Colonic mucosa (tissue), 4 donors: ENCODE results near the gene RBMS2. TPM values are rescaled to one million over a fixed set of nuclear protein-coding genes. Genes with fewer than 3 reads are reported as not detected.

Source experiments
- DNase-seq: peaks from one replicate; pipeline ENCODE4 v3.0.0-alpha.2; 2020
- H3K27ac ChIP-seq: fragments of 200-600 bp; one replicate; pipeline ENCODE4 v1.8.0; 2021
- H3K27me3 ChIP-seq: fragments of 200-600 bp; one replicate; pipeline ENCODE4 v1.8.0; 2021
- H3K36me3 ChIP-seq: fragments of 200-600 bp; one replicate; pipeline ENCODE4 v1.8.0; 2021
- H3K4me1 ChIP-seq: fragments of 200-600 bp; one replicate; pipeline ENCODE4 v1.8.0; 2021; ENCODE audit warnings: mild to moderate bottlenecking
- H3K4me3 ChIP-seq: fragments of 200-600 bp; one replicate; pipeline ENCODE4 v1.8.0; 2021
- H3K9ac ChIP-seq, 2 donors: one replicate each; pipeline ENCODE4 v1.7.0; 2013; ENCODE audit warnings: control low read depth in 2 of 2, low read depth in 2 of 2, low read length in 2 of 2
- H3K9me3 ChIP-seq: fragments of 200-600 bp; one replicate; pipeline ENCODE4 v1.8.0; 2021
- intact Hi-C: fragments of 100-400 bp; cut with DNase I; formaldehyde crosslinking; loops from one replicate; pipeline ENCODE4 v1.14.1; 2022
- total RNA-seq, 2 donors: library from RNA; stranded (reverse); fragmentation: NEBNext Ultra II Directional in 1 of 2; extraction: Animal tissue kit (Norgen Biotek cat#: 25700) in 1 of 2; gene quantifications; one replicate each; pipeline ENCODE4 v1.2.1, GENCODE V29; 2021
- TF ChIP-seq, protein P1 (sequence below): fragments of 200-600 bp; IDR thresholded peaks from one replicate; pipeline ENCODE4 v1.8.0; 2022; ENCODE audit warnings: antibody characterized with exemption, mild to moderate bottlenecking
- donor health status: healthy.
- donor health status: DM: no; HTN: no; CAD: no.
- donor health status: DM: no; HTN: no; CAD: no.

RBMS2 gene
- total RNA-seq, 2 donors from 2014 or later, result 16.8 to 42.7 TPM

DNA sequence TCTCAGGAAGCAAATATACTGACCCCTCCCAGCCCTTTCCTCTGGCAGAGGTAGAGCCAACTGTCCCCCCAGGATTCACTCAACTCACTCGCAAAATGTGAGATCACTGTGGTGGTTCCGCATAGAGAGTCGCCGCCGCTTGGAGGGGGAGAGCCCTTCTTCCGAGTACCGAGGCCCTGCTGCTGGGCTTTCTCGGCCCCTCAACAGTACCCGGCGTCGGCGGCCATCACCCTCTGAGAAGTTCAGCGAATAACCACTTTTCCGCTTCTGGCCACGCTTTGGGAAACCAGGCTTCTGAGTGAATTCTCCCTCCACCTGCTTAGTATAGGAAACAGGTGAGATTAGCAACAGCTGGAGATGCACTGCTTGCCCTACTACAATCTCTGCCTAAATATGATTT lies 77.4 kb downstream of the RBMS2 start:
- Histone ChIP-seq H3K27me3 (no peaks in the 10 kb centered on the region), H3K4me3 (no peak overlapping the region), H3K4me1 (no peaks in the 10 kb centered on the region), H3K27ac (no peak overlapping the region), H3K36me3 (peaks cover 57% of the 10 kb centered on the region), H3K9ac (no peak overlapping the region), H3K9me3 (no peaks in the 10 kb centered on the region)
- TF ChIP-seq, protein P1, sequence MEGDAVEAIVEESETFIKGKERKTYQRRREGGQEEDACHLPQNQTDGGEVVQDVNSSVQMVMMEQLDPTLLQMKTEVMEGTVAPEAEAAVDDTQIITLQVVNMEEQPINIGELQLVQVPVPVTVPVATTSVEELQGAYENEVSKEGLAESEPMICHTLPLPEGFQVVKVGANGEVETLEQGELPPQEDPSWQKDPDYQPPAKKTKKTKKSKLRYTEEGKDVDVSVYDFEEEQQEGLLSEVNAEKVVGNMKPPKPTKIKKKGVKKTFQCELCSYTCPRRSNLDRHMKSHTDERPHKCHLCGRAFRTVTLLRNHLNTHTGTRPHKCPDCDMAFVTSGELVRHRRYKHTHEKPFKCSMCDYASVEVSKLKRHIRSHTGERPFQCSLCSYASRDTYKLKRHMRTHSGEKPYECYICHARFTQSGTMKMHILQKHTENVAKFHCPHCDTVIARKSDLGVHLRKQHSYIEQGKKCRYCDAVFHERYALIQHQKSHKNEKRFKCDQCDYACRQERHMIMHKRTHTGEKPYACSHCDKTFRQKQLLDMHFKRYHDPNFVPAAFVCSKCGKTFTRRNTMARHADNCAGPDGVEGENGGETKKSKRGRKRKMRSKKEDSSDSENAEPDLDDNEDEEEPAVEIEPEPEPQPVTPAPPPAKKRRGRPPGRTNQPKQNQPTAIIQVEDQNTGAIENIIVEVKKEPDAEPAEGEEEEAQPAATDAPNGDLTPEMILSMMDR, result no peak
- DNase-seq, result no peak
- intact Hi-C loops, result no loop called here

DNA sequence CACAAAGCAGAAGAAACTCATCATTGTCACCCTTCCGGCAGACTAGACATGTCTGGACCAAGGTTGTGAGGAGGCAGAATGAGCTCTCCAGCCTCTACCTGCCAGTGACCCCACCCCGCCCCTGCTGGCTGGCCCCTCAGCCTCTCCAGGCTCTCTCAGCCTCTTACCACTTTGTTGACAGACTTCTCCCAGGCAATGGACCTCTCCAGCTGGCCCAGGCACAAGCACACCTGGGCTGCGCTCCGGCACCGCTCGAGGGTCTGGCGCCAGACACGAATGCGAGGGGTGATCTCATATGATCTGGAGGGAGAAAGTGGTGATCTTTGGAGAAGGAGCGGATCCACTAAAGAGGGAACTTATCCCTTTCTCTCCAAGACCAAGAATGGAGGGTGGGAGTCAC lies 78.2 kb downstream of the RBMS2 start:
- H3K4me3 ChIP-seq, result no peak overlapping the region
- peaks cover 63% of the 10 kb centered on the region for H3K36me3 ChIP-seq
- no peak overlapping the region for H3K27ac ChIP-seq
- DNase-seq, result no peak
- TF ChIP-seq, protein P1, result no peak
- no peak overlapping the region for H3K9ac ChIP-seq
- intact Hi-C loops, result no loop called here
- no peaks in the 10 kb centered on the region for H3K4me1 ChIP-seq
- H3K9me3 ChIP-seq, result no peaks in the 10 kb centered on the region
- H3K27me3 ChIP-seq, result no peaks in the 10 kb centered on the region

DNA sequence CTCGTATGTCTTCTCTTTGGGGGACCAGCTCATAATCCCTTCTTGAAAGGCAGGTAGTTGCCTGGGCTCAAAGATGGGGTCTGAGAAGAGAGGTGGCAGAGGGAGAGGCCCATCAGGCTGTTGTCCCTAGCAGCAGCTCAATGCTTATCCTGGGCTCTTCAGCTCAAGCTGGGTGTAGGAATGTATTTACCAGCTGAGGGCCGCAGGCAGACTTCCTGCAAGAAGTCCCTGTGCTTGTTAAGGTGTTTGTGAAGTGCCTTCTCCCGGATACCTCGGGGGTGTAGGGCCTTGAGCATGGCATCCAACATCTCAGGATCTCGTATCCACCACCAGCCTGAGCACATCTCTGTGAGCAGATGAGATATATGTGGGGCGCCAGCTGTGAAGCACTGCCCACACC lies 79.1 kb downstream of the RBMS2 start:
- Histone ChIP-seq H3K36me3 (peaks cover 73% of the 10 kb centered on the region), H3K27me3 (no peaks in the 10 kb centered on the region), H3K27ac (no peak overlapping the region), H3K4me3 (no peak overlapping the region), H3K9ac (no peak overlapping the region), H3K9me3 (no peaks in the 10 kb centered on the region), H3K4me1 (no peaks in the 10 kb centered on the region)
- intact Hi-C loops, result no loop called here
- TF ChIP-seq, protein P1, result no peak
- no peak for DNase-seq

DNA sequence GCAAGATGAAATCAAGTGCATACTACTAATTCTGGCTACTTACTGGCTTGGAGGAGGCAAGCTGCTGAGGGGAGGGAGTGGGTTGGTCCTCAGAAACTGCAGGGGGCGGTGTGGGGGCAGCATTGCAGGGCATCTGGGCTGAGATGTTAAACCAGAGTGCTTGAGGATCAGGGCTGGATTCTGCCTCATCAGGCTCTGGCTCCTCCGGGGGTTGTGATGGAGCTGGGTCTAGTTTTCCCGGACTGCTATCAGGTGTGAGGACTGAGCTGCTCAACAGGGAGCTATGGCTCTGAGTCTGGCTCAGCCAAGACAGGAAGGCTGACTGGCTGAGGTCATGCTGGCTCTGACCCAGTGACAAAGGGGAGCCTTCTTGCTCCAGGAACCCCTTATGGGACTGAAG lies 79.9 kb downstream of the RBMS2 start:
- Histone ChIP-seq H3K9ac (no peak overlapping the region), H3K9me3 (no peaks in the 10 kb centered on the region), H3K4me3 (no peak overlapping the region), H3K27me3 (no peaks in the 10 kb centered on the region), H3K36me3 (peaks cover 73% of the 10 kb centered on the region), H3K27ac (no peak overlapping the region), H3K4me1 (no peaks in the 10 kb centered on the region)
- intact Hi-C loops, result no loop called here
- TF ChIP-seq, protein P1, result no peak
- peak; percentile 26 for DNase-seq

DNA sequence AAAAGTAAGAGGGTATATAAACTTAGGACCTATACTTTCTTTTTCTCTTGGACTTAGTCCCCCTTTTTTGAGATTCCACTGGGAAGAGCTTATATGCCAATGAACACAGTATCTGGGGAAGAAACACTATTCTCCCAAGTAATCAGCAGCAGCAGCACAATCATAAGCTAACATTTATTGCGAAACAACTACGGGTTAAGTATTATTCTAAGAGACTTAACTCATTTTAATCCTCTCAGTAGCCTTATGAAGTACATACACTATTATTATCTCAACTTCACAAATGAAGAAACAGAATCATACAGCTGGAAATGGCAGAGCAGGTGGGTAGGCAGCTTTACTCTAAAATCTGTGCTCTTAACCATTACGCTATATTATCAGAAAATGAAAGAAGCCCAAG lies 80.6 kb downstream of the RBMS2 start:
- H3K9me3 ChIP-seq, result no peaks in the 10 kb centered on the region
- H3K4me3 ChIP-seq, result no peak overlapping the region
- H3K36me3 ChIP-seq, result peaks cover 78% of the 10 kb centered on the region
- H3K9ac ChIP-seq, result no peak overlapping the region
- no peak for DNase-seq
- H3K4me1 ChIP-seq, result no peaks in the 10 kb centered on the region
- TF ChIP-seq, protein P1, result no peak
- intact Hi-C loops, result no loop called here
- H3K27ac ChIP-seq, result no peak overlapping the region
- H3K27me3 ChIP-seq, result no peaks in the 10 kb centered on the region

DNA sequence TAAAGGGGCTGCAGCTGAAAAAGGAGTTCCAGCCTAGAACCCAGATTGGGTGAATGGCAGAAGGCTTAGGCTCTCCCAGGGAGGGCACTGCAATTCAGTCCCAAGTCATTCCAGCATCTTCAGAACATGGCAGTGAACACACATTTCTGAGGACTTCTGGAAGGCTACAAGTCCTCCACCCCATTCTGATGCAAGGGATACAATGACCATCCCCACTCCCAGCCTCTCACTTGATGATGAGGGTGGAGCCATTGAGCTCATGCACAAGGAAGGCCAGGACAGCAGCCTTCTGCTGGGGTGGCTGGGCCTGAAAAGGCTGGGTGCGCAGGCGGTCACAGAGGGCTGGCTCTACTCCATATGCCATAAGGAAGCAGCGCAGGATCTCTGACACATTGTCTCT lies 82.7 kb downstream of the RBMS2 start:
- no peaks in the 10 kb centered on the region for H3K9me3 ChIP-seq
- intact Hi-C loops, result no loop called here
- no peak overlapping the region for H3K27ac ChIP-seq
- no peaks in the 10 kb centered on the region for H3K27me3 ChIP-seq
- TF ChIP-seq, protein P1, result no peak
- H3K4me3 ChIP-seq, result no peak overlapping the region
- H3K36me3 ChIP-seq, result peaks cover 69% of the 10 kb centered on the region
- no peak for DNase-seq
- H3K4me1 ChIP-seq, result no peaks in the 10 kb centered on the region
- H3K9ac ChIP-seq, result no peak overlapping the region
